Measurements from ENCODE around the gene KRT80.

KRT80 gene

GRCh38 chr12:52198454-52199215, 6.8 kb upstream of the KRT80 start:
- DNase-seq (ENCODE audit: low spot score), result no peak

- no peak for DNase-seq (ENCODE audit: low spot score)
These were observed 5.8 kb upstream of the KRT80 start for GRCh38 chr12:52197371-52198231.

GRCh38 chr12:52195065-52195730, 3.4 kb upstream of the KRT80 start:
- DNase-seq (ENCODE audit: low spot score), result no peak

GRCh38 chr12:52193991-52194390, 2.2 kb upstream of the KRT80 start:
- no peak for DNase-seq (ENCODE audit: low spot score)

- DNase-seq (ENCODE audit: low spot score), result no peak
These were observed 1.7 kb upstream of the KRT80 start for GRCh38 chr12:52193532-52193931.

- no peak for DNase-seq (ENCODE audit: low spot score)
These were observed 719 bp downstream of the KRT80 start for GRCh38 chr12:52190860-52191729.

GRCh38 chr12:52189376-52190174, 2.2 kb downstream of the KRT80 start:
- DNase-seq (ENCODE audit: low spot score), result no peak

- no peak for DNase-seq (ENCODE audit: low spot score)
These were observed 3.2 kb downstream of the KRT80 start for GRCh38 chr12:52188658-52189057.

- no peak for DNase-seq (ENCODE audit: low spot score)
These were observed 4.2 kb downstream of the KRT80 start for GRCh38 chr12:52187640-52188039.

GRCh38 chr12:52187206-52187605, 4.6 kb downstream of the KRT80 start:
- DNase-seq (ENCODE audit: low spot score), result no peak

GRCh38 chr12:52186118-52186840, 5.5 kb downstream of the KRT80 start:
- no peak for DNase-seq (ENCODE audit: low spot score)

- no peak for DNase-seq (ENCODE audit: low spot score)
These were observed 6.3 kb downstream of the KRT80 start for GRCh38 chr12:52185400-52185967.

GRCh38 chr12:52184813-52185212, 7.0 kb downstream of the KRT80 start:
- no peak for DNase-seq (ENCODE audit: low spot score)

GRCh38 chr12:52183971-52184370, 7.8 kb downstream of the KRT80 start:
- no peak for DNase-seq (ENCODE audit: low spot score)

GRCh38 chr12:52183544-52183910, 8.3 kb downstream of the KRT80 start:
- DNase-seq (ENCODE audit: low spot score), result no peak

- DNase-seq (ENCODE audit: low spot score), result no peak
These were observed 8.8 kb downstream of the KRT80 start for GRCh38 chr12:52182898-52183543.

- DNase-seq (ENCODE audit: low spot score), result no peak
These were observed 9.4 kb downstream of the KRT80 start for GRCh38 chr12:52182384-52182783.

GRCh38 chr12:52181746-52182145, 10.1 kb downstream of the KRT80 start:
- no peak for DNase-seq (ENCODE audit: low spot score)

- DNase-seq (ENCODE audit: low spot score), result no peak
These were observed 10.7 kb downstream of the KRT80 start for GRCh38 chr12:52180971-52181628.

Measured in hematopoietic multipotent progenitor cell treated with erythropoietin and hydrocortisone succinate and interleukin-3 and kit ligand, for 15 days (in vitro differentiated cells).